HG03025 (cell line): ENCODE measurements around the gene CCDC51.

Experiments used
- ATAC-seq: cut with Tn5 transposase; IDR thresholded peaks from one replicate; pipeline ENCODE4 v1.9.1; 2021; ENCODE audit warnings: mild to moderate bottlenecking, moderate library complexity; ENCODE audit not compliant: unreplicated experiment, low FRiP score

The CCDC51 gene

DNA sequence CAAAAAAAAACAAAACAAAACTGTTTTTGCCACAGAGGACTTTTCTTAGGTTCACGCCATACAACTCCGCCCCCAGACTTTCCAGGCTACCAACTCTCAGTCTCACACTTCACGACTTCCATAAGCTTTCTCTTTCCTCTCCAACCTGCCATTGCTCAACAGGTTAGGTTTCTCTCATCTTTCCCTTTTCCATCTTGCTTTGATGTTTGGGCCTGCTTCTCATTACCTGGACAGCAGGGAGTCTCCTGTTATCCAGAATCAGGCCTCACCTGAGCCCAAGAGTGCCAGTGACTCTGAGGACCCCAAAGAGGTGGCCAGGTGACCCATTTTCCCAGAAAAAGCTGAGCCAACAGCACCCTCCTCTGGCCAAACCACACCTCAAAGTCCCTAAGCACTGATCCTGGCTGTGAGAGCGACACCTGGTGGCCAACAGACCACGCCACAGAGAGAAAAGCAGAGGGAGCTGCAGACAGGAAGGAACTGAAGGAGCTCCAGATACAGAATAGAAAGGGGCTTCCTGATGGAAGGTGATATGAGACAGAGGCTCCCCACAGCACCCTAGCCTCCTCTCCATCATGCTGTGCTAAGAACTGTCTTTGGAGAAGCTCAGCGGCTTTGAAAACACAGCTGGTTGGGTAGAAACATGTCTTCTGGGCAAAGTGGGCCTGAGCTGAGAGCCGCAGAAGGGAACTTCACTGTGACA is 4.0 kb downstream of the CCDC51 start:
- ATAC-seq, result no peak

DNA sequence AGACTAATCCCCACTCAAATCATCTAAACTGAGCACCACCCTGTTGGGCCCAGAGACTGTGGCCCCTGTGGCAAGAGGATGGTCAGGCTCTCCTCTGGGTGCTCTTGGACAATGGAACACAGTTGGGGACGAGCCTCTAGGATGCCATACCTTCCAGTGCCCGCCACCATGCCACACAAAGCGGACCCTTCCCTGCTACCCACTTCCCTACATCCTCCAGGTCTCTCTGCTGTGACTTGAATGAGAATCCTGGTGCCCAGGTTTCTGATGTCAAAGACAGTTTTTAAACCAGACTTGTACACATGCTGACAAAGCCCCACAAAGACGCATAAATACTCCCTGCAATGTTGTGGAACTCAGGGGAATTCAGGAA is 4.7 kb downstream of the CCDC51 start:
- no peak for ATAC-seq

DNA sequence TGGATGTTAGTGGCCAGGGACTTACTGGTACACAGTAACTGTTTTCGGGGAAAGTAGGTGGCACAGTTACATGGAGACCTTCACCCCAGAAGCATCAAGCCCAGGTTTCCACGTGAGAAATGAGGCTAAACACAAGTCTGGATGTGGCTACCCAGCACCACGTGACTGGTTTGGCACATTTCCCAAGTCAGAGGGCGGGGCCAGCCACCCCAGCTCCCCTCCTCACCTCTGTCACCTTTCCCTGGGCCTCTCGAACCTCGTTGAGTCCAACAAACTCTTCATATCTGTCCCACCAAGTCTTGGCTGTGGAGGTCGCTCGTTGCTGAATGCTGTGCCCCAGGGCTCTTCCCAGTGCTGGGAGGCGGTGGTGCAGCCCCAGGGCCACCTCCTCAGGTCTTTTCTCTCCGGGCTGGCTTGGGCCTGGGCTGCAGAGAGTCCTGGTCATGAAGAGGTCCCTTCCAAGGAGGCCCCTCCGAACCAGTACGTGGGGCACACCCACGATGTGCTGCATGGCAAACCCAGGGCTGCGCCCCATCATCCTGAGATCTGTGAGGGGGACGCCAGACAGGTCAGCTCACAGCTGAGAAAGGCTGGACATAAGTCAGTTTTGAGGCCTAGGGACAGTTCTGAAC is 5.2 kb downstream of the CCDC51 start:
- ATAC-seq, result no peak

DNA sequence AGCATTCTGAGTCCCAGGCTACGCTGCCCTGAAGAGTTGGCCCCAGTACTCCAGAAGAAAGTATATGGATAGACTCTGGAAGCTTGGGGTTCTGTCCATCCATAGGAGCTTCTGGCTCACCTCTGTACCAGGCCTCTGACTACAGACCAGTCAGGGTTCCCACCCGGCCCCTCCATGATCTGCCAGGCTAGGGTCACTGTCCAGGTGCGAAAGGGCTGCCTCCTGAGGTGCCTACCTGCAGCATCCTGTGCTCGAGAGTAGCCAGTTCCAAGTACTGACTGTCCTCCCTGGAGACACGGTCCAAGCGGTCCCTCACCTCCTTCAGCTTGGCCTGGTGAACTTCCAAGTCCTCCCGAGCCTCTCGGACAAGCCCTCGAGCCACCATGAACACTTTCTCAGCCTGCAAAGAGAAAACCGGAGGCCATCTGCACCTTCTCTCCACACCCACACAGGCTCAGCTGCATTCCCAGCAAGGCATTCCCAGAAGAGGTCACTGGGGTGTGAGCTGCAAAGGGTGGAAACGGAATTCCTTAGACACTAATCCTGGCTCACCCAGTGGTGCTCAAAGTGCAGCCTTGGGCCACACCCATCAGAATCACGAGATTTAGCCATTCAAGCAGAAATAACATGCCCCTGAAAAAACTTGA is 6.3 kb downstream of the CCDC51 start:
- ATAC-seq, result no peak

DNA sequence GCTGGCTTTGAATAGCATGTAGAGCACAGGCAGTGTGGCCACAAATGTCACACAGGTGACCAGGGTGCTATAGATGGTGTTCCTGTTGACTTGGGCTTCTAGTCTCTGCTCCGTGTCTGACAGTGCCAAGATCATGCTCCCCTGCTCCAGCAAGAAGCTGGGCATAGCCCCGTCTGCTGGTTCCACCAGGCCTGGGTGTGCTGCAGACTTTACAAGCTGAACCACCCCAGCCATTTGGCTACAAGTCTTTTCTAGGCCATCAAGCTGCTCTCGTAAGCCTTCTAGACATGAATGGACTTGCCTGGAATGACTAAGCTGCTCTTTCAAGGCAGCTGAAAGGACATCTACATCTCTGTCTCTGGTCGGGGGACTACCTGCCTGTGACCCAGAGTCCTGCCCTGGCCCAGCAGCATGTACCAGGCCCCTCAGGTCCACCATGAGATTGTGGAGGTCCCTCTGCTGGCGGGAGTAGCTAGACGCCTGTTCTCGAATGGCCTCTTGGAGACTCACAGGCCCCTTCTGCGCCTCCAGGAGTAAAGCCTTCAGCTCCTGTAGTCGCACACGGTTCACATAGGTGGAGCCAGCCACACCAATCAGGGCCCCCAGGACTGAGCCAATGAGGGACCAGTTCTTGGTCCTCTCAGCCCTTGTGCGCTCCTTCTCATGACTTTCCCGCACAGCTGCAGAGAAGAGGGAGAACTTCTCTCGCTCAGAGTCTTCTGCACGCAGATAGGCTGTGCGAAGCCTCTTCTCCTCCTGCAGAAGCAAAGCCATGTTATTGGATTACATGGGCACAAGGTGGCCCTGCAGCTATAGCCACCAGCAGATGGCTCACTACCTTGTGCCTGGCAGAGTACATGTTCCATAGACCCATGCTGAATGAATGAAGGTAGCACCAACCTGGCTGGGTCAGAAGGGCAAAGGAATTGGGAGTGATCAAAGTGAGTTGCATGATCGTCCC is 7.2 kb downstream of the CCDC51 start:
- ATAC-seq, result no peak

DNA sequence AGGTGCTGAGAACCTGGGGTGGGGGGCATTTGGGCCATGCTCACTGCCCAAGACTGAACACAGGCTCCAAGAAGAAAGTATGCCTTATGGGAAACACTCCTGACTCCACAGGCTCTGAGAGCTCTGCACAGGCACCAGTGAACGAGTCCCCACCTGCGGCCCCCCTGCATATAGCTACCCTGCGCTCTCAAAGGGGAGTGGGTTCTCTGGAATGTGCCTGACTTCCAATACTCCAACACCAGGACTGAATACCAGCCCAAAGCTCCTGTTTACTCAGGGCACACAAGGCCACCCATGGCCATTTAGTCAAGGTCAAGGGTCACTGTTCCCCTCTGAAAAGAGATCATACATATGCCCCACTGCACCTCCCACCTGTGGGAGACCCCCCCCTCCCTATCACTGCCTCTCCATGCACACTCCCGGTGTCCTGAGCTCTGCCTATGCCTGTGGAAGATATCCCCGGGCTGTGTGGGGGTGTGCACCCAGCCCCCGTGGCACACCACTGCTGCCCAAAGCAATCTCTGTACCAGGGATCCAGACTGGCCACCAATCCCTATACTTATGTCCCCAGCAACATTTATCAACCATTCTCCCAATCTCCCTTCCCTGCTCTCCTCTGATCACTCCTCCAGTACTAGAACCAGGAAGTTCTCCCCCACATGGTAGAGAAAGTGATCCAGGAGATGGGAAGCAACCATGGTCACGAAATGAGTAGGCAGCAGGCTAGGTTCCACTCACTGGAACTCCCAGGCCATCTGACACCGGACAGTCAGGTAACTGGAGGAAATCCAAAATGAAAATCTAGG is 8.5 kb downstream of the CCDC51 start:
- ATAC-seq, result no peak

DNA sequence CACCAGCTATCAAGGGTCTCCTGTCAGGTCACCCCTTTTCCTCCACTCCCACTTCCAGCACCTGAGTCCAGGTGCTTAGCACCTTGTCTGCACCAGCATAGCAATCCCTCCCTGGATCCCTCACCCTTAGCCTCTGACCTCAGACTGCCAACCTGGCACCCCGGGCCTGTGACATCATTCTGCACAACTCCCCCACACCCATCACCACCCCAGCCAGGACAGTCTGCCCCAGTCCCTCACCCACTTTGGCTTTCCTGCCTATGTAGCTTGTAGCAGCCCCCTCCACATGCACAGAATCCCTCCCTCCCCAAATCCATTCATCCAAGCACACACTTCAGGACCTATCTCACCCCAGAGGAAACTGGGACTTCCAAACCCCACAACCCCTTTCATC is 9.2 kb downstream of the CCDC51 start:
- ATAC-seq, result no peak

DNA sequence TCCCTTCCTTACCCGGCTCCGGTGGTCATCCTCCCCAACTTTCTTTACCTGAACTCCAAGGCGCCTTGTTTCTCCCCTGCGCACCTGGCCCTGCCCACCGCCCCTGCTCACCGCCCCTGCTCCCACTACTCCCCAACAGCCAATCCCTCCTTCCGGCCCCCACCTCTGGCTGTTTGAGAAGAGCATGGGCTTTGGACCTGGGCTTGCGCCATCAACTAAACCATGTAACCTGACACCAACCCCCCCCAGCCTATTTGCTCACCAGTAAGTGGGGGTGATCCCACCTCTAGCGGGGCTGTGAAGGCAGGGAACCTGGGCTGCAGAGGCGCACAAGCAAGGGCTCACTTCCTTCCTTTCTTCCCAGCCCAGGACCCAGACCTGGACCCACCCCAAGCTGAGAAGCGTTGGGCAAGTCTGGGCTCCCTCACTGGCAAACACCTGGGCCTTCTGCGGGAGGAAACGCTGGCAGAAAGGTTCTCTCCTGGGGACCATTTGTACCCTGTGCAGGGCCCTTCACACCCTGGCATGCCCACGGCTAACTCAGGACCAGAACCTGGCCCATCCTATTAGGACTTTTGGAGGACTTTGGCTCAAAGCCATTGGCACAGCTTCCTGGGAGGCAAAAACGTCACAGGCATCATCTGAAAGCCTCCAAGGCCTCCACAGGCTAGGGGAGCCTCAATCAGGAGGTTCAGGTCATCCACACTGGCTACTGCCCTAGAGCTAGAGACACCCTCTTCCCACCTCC is 9.8 kb downstream of the CCDC51 start, which contains the start of gene PLXNB1:
Gene PLXNB1 (minus strand): TSS at position 127 of the 748 bp plus-strand sequence. CDS start 5,475 bp downstream, outside the sequence.
- no peak for ATAC-seq

DNA sequence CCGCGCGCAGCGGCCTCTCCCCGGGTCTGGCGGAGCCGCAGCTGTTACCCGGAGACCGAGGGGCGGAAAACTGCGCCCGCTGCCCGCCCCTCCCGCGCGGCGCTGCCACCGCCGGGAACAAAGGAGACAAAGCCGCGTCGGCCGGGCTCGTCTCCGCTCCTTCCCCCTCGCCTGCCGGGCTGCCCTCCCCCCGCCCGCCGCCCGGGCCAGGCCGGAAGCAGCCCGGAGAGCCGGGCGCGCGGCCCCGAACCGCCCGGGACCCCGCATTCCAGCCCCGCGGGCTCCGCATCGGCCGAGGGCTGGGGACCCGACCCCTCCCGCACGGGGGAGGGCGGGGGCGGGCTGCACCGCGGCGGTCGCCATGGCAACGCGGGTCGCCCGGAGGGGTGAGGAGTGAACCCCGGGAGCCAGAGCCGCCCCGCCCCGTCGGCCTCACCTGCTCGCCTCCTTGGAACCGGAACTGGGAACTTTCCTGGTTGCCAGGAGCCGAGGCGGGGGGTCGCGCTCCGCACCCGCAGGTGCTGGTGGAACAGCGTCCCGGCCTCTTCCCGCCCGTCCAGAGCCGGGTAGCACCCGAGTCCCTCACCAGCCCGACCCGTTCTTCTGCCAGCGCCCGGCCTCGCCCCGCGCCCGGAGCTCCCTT is 10.5 kb downstream of the CCDC51 start:
- ATAC-seq, result no peak

DNA sequence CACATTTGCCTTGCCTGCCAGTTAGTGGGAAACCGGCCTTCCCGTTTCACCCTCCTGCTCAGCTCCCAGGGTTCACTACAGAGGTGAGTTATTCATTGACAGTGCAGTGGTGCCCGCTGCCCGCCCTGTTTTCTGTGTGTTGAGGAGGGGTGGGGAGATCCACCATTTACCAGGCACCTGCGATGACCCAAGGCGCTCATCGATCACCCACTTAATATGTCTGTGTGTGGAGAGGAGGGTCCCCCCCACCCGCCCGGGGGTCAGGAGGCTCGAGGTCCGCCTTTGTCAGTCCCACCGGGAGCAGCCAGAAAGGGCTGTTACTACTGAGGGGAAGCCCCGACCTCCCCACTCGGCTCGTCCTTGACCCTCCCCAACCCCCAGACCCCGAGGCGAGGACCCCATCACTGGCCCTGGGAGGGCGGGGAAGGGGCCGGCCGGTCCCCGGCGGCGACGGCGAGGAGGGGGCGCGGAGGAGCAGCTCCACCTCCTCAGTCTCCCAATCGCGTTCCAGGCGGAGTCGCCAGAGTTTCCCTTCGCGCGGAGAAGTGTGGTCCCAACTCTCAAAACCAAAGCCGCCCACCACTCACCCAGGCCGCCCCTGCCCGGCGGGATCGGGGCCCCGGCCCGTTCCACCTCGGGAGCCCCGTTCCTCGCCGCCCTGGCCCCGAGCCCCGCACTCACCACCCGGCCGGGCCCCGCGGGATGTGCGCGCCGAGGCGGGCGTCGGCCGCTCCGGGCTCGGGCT is 11.2 kb downstream of the CCDC51 start:
- no peak for ATAC-seq

DNA sequence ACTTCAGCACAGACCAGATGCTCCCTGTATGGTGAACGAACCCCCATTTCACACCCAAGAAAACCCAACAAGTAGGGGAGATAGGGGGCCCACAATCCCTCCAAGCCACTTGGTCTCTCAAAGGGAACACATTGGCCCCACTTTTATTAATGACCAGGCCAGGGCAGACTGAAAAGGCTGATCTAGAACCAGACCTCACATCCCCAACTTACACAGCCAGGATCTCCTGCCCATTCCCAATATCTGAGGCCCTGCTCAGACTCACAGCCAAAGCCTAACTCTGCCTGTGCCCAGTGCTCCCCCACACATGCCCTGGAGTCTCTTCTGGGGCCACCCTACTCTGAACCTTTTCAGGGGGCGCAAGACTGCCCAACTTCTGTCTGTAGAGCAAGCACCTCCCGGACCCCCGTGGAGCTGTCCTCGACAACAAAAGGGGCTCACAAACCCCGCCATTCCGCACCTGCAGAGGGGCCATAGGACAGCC is 11.8 kb downstream of the CCDC51 start:
- ATAC-seq, result no peak

DNA sequence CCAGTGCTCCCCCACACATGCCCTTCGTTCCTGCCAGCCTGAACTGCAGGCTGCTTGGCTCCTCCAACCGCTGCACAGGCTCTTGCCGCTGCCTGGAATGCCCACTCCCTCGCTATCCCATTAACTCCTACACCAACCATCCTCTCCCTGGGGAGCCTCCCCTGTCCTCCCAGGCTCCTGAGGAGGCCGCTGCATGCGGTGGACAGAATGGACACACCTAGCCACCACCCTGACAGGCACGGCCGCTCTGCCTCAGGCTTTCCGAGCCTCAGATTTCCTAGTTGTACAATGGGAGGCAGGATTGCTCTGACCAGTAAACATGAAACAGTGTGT is 12.3 kb downstream of the CCDC51 start:
- no peak for ATAC-seq

DNA sequence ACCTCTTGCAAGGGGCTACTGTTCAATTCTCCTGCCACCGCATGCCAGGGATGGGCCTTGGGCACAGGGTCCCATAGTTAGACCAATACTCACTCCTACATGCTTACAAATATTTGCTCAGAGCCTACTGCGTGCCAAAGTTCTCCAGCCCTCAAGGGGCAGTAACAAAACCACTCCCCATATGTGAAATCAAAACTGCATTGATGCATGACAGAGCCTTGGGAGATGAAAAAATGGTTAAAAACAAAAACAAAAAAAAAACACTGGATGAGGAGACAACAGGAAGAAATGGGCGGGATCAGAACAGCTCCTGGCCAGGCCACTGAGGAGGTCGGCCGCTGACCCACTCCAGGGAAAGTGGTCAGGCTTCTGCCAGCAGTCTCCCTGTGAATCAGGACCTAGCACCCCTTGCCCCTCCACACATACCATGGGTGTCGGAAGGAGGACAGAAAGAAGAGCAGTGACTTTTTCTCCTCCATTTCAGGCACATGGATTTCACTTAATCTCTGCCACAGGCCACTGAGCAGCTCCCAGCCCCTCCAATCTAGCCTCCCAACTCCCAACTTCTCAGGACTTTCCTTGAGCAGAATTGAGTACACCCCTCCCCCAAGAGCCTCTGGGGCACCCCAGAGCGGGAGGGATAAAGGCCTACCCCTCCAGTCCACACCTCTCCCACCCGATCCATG is 12.8 kb downstream of the CCDC51 start:
- no peak for ATAC-seq

DNA sequence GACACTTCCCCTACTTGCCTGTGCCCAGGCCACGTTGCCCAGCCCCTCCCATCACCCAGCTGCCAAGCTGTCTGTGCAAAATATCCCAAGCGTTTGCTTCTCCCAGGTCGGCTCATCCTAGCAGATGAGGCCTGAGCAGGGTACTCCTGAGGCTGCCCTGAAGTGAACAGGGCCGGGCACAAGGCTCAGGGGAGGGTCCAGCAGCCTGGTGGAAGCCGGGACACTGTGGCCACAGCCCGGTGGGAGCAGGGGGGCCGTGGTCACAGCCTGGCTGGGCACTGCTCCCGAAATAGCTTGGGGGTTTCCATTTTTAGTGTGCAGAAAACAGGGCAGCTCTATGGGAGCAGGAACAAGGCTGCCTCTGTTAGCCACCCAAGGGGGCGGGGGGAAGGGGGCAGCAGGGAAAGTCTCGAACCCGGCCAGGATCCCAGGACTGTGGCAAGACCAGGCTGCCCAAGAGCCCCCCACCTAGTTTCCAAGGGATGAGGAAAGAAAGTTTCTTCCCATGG is 13.5 kb downstream of the CCDC51 start:
- ATAC-seq, result no peak

DNA sequence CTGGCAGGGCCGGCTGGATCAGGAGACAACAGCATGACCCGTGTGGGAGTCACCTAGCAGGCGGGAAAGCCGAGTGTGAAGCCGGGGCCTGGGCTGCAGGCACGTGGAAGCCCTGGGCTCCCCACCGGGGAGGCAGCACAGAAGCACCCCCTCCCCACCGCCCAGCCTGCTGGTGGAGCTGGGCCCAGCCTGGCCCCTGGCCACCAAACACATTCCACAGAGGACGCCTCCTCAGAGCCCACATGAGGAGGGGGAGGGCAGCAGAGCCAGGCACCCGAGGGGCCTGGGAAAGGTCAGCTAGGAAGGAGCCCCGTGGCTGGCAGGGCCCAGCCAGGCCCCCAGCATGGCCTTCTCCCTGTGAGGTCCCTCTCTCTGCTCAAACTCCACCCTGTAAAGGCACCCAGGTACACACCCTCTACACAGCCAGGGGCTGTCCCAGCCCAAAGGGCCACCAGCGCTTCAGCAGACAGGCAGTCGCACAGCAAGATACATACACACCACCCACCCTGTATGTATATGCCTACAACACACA is 14.6 kb downstream of the CCDC51 start:
- no peak for ATAC-seq

DNA sequence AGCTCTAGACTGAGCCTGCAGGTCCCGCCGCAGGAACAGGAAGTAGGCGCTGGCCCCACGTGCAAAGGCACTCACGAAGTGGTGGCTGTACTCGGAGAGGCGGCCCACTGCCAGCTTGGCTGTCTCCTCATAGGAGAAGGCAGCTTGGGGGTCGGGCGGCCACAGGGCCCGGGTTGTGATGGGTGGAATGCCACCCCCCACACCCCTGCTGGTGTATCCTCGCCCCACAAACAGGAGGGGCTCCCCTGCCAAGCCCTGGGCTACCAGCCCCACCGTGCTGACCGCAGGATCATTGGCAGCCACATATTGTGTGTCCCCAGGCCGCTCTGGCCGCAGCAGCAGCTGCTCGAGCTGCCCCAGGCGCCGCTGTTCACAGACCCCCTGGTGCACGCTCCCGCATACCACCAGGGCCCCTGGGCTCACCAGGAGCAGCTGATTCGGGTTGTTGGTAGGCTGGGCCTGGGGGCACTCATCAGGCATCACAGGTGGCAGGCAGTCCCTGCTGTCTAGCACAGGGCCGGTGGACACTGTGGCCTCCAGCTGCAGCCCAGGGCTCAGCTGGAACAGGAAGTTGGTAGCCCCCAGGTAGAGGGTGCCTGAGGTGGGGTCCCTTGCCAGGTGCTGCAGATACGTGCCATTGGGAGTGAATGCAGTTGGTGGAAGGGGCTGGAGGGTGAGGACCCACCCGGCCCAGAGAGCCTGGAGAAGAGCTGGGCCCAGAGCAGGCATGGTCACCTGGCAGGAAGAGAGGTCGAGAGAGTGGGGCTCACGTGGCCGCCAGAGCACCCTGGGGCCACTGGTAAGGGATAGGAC is 15.8 kb downstream of the CCDC51 start:
- no peak for ATAC-seq
